GM12891 (cell line): ENCODE results near the gene ACY1.

ENCODE experiments used
- POLR2A ChIP-seq: IDR thresholded peaks from 2 replicates; pipeline ENCODE4 v1.6.1; 2011; ENCODE audit warnings: low read depth, low read length, control low read depth
- POLR2AphosphoS5 ChIP-seq: IDR thresholded peaks from 2 replicates; pipeline ENCODE4 v1.6.1; 2011; ENCODE audit warnings: low read depth, low read length, control low read depth
- SPI1 ChIP-seq: IDR thresholded peaks from 2 replicates; pipeline ENCODE4 v1.6.1; 2011; ENCODE audit warnings: low read depth, low read length, control low read depth
- TAF1 ChIP-seq: IDR thresholded peaks from 2 replicates; pipeline ENCODE4 v1.6.1; 2011; ENCODE audit warnings: low read depth, low read length, control low read depth

DNA sequence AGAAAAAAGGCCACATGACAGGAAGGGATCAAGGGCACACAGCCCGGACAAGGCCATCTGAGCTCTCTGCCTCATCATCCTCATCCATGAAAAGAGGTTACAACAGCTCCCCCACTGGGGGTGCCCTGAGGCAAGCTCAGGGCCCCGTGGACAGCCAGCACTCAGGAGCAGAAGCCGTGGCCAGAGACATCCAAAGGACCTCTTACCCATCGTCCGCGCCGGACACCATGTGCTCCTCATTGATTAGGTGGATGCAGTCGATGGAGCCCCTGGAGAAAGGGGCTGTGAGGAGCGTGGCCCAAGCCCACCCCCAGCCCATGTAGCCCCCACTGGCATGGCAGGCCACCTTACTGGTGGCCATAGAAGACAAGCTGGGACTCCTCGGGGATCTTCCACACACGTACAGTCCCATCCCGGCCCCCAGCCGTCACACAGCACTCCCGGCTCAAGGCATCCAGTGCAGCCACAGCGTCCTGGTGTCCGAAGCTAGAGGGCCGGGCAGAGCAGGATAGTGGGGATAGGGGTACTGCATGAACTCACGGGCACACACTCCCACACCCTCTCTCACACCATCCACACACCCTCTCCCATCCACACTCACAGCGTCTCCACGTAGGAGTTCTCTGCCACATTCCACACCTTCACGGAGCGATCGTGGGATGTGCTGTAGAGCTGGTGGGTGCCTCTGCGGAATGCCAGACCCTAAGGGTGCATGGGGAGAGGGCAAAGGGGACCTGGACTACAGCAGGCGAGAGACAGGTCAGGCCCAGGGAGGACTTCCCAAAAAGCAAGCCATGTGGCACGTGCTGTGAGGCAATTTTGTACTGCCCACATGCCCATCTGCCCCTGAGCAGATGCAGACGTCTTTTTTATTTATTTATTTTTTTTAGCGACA, 48.1 kb upstream of the ACY1 start:
- TF ChIP-seq POLR2AphosphoS5 (no peak), POLR2A (no peak), TAF1 (no peak), SPI1 (no peak)
